ENCODE data around the gene IL33. TPM values are rescaled to one million over a fixed set of nuclear protein-coding genes. Genes with fewer than 3 reads are reported as not detected.
"Not testable (repeated sequence)": the region's sequence is repeated elsewhere in the genome, so short reads cannot be mapped to it uniquely, and the experiment has no call there.

The IL33 gene
- total and polyA plus RNA-seq, 2 of the 8 experiments (the other 6 are each of a cell fraction or from before 2014, with no cell fraction given), result not detected

GRCh38 chr9:6182549-6183226 is 32.9 kb upstream of the IL33 start:
- H3K18ac ChIP-seq (ENCODE audit: extremely low read depth, low read length); H4K5ac ChIP-seq (ENCODE audit: insufficient read length, low read depth, low read length); H2BK120ac ChIP-seq (replicated peaks; ENCODE audit: low read depth, low read length); H2BK20ac ChIP-seq (ENCODE audit: low read length); H3K27me3 ChIP-seq (replicated peaks in 1 of 4; ENCODE audit: control insufficient read depth in 3 of 4, extremely low read depth in 1 of 4, insufficient read depth in 3 of 4, low read length in 3 of 4); H4K91ac ChIP-seq (replicated peaks; ENCODE audit: insufficient read length, low read length); H4K20me1 ChIP-seq (replicated peaks in 1 of 2; ENCODE audit: control insufficient read depth in 1 of 2, insufficient read depth in 2 of 2, low read length in 2 of 2); H3K4ac ChIP-seq (replicated peaks; ENCODE audit: insufficient read length, low read depth, low read length); H4K8ac ChIP-seq (ENCODE audit: extremely low read depth, insufficient read depth, low read length); H3K4me2 ChIP-seq (ENCODE audit: insufficient read depth in 1 of 2, low read depth in 2 of 2, low read length in 2 of 2); H3K4me1 ChIP-seq (replicated peaks in 1 of 4; ENCODE audit: control insufficient read depth in 3 of 4, insufficient read depth in 4 of 4, low read length in 3 of 4); H3K23me2 ChIP-seq (ENCODE audit: low read depth, low read length); H2AK5ac ChIP-seq (ENCODE audit: low read depth, low read length); H2BK15ac ChIP-seq (ENCODE audit: low read length); H3K79me1 ChIP-seq (ENCODE audit: low read depth, low read length); H3K23ac ChIP-seq (ENCODE audit: insufficient read length); H3K36me3 ChIP-seq (ENCODE audit: control insufficient read depth in 2 of 4, insufficient read depth in 4 of 4, low read length in 3 of 4); FAIRE-seq; H3K56ac ChIP-seq (replicated peaks; ENCODE audit: insufficient read length, low read depth, low read length); H3K9me3 ChIP-seq (ENCODE audit: insufficient read depth in 2 of 2, low read depth in 1 of 2, low read length in 1 of 2); H3K79me2 ChIP-seq (ENCODE audit: control insufficient read depth in 1 of 2, insufficient read depth in 2 of 2, low read length in 2 of 2); H3K14ac ChIP-seq (ENCODE audit: insufficient read length): not testable (repeated sequence)
- ChIA-PET CTCF (ENCODE audit: partially characterized antibody) (interaction anchor here (1.3 to 1.4 kb wide), 3 partner anchors 12 to 15 kb away, joined by 3 to 10 read pairs (median 5); no protein-coding TSS in a partner anchor), POLR2A (ENCODE audit: partially characterized antibody) (interaction anchor here (1.2 to 1.4 kb wide), 2 partner anchors 12 to 17 kb away, joined by 4 read pairs; no protein-coding TSS in a partner anchor)
- Histone ChIP-seq H2AFZ (ENCODE audit: low read length) (peak overlapping the region; percentile 41; the same call in 1 of the 2 replicates), H3K27ac (ENCODE audit: low read depth, low read length) (peak overlapping the region; percentile 75; the same call in 1 of the 2 replicates), H2BK5ac (ENCODE audit: low read depth, low read length) (peak overlapping the region; percentile 63; the same call in 1 of the 2 replicates), H2BK12ac (ENCODE audit: low read depth, low read length) (0 out of 2 replicates have a peak overlapping the region, but pooled peaks have one; percentile 68), H3K9ac (replicated peaks in 1 of 4; ENCODE audit: extremely low read depth in 1 of 4, low read depth in 3 of 4, low read length in 3 of 4) (peak overlapping the region in 3 of 4 experiments; percentile 54 to 69 (median 66); a peak in 4 of 7 replicates), H3K4me3 (ENCODE audit: extremely low read depth in 1 of 4, insufficient read depth in 2 of 4, low read depth in 3 of 4, low read length in 4 of 4) (peak overlapping the region in 1 of 4 experiments; percentile 7; a peak in 1 of 8 replicates)
- DNase-seq (ENCODE audit: low read depth in 1 of 2, low spot score in 2 of 2), result peak in 1 of 2 experiments; percentile 56
- TF ChIP-seq YY1 (IDR thresholded peaks at IDR 0.05; ENCODE audit: low read depth, low read length), result 0 out of 2 replicates have a peak, but pooled peaks have one; percentile 29
- 94% methylated on average over 20 of the region's 31 CpGs; no CpG with 5 or more reads in 1 of the 2 experiments for WGBS, 2 experiments (ENCODE audit: extremely low coverage in 1 of 2, insufficient coverage in 1 of 2, insufficient read length in 1 of 2, insufficient replicate concordance in 2 of 2, low coverage in 1 of 2, low lambda C conversion rate in 2 of 2, missing lambda C conversion rate in 1 of 2)
